Chondrocyte (in vitro differentiated cells): Measurements from ENCODE around the gene SPATA31C1. TPM values are rescaled to one million over a fixed set of nuclear protein-coding genes. Genes with fewer than 3 reads are reported as not detected.
"Not testable (repeated sequence)": the region's sequence is repeated elsewhere in the genome, so short reads cannot be mapped to it uniquely, and the experiment has no call there.

Experiments used
- DNase-seq: peaks from one replicate; pipeline ENCODE4 v3.0.0; 2021; ENCODE audit warnings: mixed read lengths, low spot score
- H3K27ac Mint-ChIP-seq: one replicate; pipeline ENCODE4 v1.8.0; 2021; ENCODE audit warnings: mild to moderate bottlenecking, moderate library complexity, mixed read lengths; ENCODE audit not compliant: unreplicated experiment
- H3K27me3 Mint-ChIP-seq: 2 replicates; pipeline ENCODE4 v1.8.0; 2021; ENCODE audit warnings: low read depth, mixed read lengths
- H3K36me3 Mint-ChIP-seq: 2 replicates; pipeline ENCODE4 v1.8.0; 2021; ENCODE audit warnings: low read depth, mixed read lengths
- H3K4me1 Mint-ChIP-seq: 2 replicates; pipeline ENCODE4 v1.8.0; 2021; ENCODE audit warnings: low read depth, mild to moderate bottlenecking, mixed read lengths
- H3K4me3 Mint-ChIP-seq: one replicate; pipeline ENCODE4 v1.8.0; 2021; ENCODE audit warnings: mild to moderate bottlenecking, moderate library complexity, mixed read lengths; ENCODE audit not compliant: unreplicated experiment
- H3K9me3 Mint-ChIP-seq: 2 replicates; pipeline ENCODE4 v1.8.0; 2021; ENCODE audit warnings: low read depth, mixed read lengths
- total RNA-seq: library from RNA; stranded (reverse); gene quantifications from 3 replicates; pipeline ENCODE4 v1.2.1, GENCODE V29; 2021
- TF ChIP-seq, protein P1 (sequence below): fragments of 200-600 bp; sonication (generic); IDR thresholded peaks from 2 replicates; pipeline ENCODE4 v1.5.0; 2021; ENCODE audit warnings: antibody characterized with exemption, mild to moderate bottlenecking, moderate library complexity

The SPATA31C1 gene
- total RNA-seq, 1 donor from 2014 or later: not detected

DNA sequence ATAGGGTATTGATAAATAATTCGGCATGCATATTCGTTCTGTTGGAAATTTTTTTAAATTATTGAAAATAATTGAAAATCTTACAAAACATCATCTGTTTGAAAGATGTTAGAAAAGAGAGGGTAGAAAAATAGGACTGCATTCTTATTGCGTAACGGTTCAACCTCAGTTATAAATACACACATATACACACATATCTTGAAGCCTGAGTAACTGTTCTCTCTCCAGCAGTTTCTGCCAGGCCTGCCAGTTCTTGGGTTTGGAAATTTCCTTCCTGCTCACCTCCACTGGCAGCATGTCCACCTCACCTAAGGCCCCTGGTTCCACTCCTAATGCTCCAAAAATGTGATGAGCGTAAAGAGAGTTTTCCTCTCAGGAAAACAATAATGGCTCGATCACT, 26.0 kb upstream of the SPATA31C1 start:
- DNase-seq: no peak
- TF ChIP-seq, protein P1, sequence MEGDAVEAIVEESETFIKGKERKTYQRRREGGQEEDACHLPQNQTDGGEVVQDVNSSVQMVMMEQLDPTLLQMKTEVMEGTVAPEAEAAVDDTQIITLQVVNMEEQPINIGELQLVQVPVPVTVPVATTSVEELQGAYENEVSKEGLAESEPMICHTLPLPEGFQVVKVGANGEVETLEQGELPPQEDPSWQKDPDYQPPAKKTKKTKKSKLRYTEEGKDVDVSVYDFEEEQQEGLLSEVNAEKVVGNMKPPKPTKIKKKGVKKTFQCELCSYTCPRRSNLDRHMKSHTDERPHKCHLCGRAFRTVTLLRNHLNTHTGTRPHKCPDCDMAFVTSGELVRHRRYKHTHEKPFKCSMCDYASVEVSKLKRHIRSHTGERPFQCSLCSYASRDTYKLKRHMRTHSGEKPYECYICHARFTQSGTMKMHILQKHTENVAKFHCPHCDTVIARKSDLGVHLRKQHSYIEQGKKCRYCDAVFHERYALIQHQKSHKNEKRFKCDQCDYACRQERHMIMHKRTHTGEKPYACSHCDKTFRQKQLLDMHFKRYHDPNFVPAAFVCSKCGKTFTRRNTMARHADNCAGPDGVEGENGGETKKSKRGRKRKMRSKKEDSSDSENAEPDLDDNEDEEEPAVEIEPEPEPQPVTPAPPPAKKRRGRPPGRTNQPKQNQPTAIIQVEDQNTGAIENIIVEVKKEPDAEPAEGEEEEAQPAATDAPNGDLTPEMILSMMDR: no peak
- H3K4me1 Mint-ChIP-seq: peaks cover 4% of the 10 kb centered on the region
- H3K4me3 Mint-ChIP-seq: no peak overlapping the region
- H3K27me3 Mint-ChIP-seq: peaks cover 6% of the 10 kb centered on the region
- H3K36me3 Mint-ChIP-seq: peaks cover 5% of the 10 kb centered on the region
- H3K9me3 Mint-ChIP-seq: peaks cover 17% of the 10 kb centered on the region
- H3K27ac Mint-ChIP-seq: no peak overlapping the region

DNA sequence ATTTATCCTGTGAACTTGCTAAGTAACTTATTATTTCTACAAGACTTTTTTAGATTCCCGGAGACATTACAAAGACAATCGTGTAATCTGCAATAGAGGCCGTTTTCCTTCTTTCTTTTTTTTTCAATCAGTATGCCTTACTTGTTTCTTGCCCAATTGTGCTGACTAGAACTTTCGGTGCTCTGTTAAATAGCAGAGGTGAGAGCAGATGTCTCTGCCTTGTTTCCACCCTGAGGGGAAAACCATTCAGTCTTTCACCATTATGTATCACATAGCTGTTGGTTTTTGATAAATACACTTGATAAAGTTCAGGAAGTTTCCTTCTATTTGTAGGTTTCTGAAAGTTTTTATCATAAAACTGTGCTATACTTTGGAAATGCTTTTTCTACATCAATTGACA, 24.8 kb upstream of the SPATA31C1 start:
- TF ChIP-seq, protein P1: no peak

DNA sequence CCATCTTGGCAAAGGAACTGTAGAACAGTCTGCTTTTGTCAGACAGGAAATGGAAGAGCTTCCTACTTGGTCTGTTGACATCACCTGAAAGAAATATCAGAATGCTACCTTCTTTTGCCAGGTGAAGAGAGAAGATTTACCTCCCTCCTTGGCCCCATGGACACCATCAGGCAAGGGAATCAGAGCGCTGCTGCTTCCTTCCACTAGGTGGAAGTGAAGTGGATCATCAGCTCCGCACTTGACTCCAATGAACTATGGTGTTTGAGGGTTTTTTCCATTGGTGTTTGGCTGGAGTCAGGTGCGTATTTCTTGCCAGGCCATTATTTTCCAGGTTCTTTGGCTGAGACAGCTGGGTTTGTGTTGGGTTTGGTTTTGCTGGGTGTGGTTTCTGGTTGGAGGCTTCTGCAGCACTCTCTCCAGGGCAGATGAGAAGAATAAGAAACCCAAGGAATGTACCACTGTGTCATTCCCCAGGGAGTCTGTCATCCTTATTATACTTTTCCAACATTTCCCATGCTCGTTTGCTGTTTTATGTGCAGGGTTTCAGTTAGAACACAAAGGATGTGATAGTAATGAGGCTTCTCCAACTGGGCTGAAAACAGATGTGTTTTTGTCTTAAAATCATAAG, 22.6 kb upstream of the SPATA31C1 start:
- H3K4me1 Mint-ChIP-seq: peaks cover 4% of the 10 kb centered on the region
- TF ChIP-seq, protein P1: peak; percentile 25
- H3K27me3 Mint-ChIP-seq: peaks cover 12% of the 10 kb centered on the region
- H3K36me3 Mint-ChIP-seq: peaks cover 5% of the 10 kb centered on the region
- no peak overlapping the region for H3K27ac Mint-ChIP-seq
- H3K9me3 Mint-ChIP-seq: peaks cover 21% of the 10 kb centered on the region
- DNase-seq: no peak
- H3K4me3 Mint-ChIP-seq: no peak overlapping the region

More for the DNA sequence above, 24.8 kb upstream of the SPATA31C1 start:
- H3K36me3 Mint-ChIP-seq: peaks cover 5% of the 10 kb centered on the region
- H3K27me3 Mint-ChIP-seq: peaks cover 7% of the 10 kb centered on the region
- peaks cover 4% of the 10 kb centered on the region for H3K4me1 Mint-ChIP-seq
- peaks cover 20% of the 10 kb centered on the region for H3K9me3 Mint-ChIP-seq
- no peak overlapping the region for H3K4me3 Mint-ChIP-seq
- H3K27ac Mint-ChIP-seq: no peak overlapping the region
- no peak for DNase-seq

DNA sequence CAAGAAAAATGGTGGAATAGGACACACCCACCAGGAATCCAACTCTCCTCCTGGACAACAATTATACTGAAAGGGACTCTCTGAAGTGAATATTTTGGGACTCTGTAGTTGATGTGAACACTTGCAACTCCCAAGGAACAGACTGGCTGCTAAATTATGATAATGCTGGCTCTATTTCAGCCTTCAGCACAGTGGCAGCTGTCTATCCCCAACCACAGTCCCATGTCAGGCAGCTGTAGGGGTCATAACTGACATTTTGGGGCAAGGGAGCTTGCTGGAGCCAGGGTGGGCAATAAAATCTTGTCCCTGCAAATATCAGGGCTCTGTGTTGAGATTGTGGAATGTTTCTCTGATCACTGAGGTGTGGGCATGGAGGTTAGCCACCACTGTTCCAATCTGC, 20.9 kb upstream of the SPATA31C1 start:
- peaks cover 4% of the 10 kb centered on the region for H3K4me1 Mint-ChIP-seq
- peaks cover 12% of the 10 kb centered on the region for H3K27me3 Mint-ChIP-seq
- TF ChIP-seq, protein P1: no peak
- DNase-seq: no peak
- no peak overlapping the region for H3K4me3 Mint-ChIP-seq
- H3K36me3 Mint-ChIP-seq: peaks cover 5% of the 10 kb centered on the region
- peaks cover 28% of the 10 kb centered on the region for H3K9me3 Mint-ChIP-seq
- no peak overlapping the region for H3K27ac Mint-ChIP-seq

DNA sequence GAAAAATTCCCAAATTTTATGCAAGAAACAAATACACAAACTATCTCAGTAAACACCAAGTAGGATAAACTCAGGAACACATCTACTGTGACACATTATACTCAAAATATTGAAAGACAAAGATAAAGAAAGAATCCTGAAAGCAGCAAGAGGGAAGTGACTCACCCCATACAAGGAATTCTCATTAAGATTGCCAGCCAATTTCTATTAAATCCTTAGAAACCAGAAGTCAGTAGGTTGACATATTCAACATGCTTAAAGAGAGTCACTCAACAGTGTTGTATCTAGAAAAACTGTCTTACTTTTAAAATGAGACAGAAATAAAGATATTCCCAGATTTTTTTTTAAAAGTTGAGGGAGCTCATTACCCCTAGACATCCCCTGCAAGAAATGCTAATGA, 19.6 kb upstream of the SPATA31C1 start:
- no peak for DNase-seq
- H3K27ac Mint-ChIP-seq: no peak overlapping the region
- peaks cover 4% of the 10 kb centered on the region for H3K4me1 Mint-ChIP-seq
- peaks cover 5% of the 10 kb centered on the region for H3K36me3 Mint-ChIP-seq
- peaks cover 10% of the 10 kb centered on the region for H3K27me3 Mint-ChIP-seq
- no peak overlapping the region for H3K4me3 Mint-ChIP-seq
- TF ChIP-seq, protein P1: no peak
- peaks cover 28% of the 10 kb centered on the region for H3K9me3 Mint-ChIP-seq

DNA sequence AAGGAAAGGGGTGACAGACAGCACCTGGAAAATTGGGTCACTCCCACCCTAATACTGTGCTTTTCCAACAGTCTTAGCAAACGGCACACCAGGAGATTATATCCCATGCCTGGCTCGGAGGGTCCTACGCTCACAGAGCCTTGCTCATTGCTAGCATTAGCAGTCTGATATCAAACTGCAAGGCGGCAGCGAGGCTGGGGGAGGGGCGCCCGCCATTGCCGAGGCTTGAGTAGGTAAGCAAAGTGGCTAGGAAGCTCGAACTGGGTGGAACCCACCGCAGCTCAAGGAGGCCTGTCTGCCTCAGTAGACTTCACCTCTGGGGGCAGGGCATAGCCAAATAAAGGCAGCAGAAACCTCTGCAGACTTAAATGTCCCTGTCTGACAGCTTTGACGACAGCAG, 15.4 kb upstream of the SPATA31C1 start:
- not testable (repeated sequence) for H3K4me3 Mint-ChIP-seq, H3K4me1 Mint-ChIP-seq, H3K27ac Mint-ChIP-seq, H3K36me3 Mint-ChIP-seq
- peaks cover 38% of the 10 kb centered on the region for H3K9me3 Mint-ChIP-seq
- DNase-seq: peak; percentile 50
- peaks cover 18% of the 10 kb centered on the region for H3K27me3 Mint-ChIP-seq
